GM12878 (cell line): ENCODE data around the gene CREB5. TPM values are rescaled to one million over a fixed set of nuclear protein-coding genes. Genes with fewer than 3 reads are reported as not detected.

Experiments
- ATAC-seq: fragments of 200-7000 bp; cut with Tn5 transposase; 3 replicates; pipeline ENCODE4 v1.9.1; 2020; ENCODE audit warnings: mild to moderate bottlenecking, moderate library complexity
- BruUV-seq: library from RNA; stranded (reverse); fragments of 400-500 nt; replicated peaks from 2 replicates; lab custom pipeline; 2021; lab: Mats Ljungman, UMichigan
- CTCF ChIA-PET: fragments of 300-600 bp; sonication (Branson Sonifier 250); formaldehyde crosslinking; extraction: SDS; loops from one replicate; lab custom pipeline; 2021; ENCODE audit warnings: inconsistent platforms; lab: Yijun Ruan, JAX
- POLR2A ChIA-PET: fragments of 350-600 bp; formaldehyde crosslinking; extraction: SDS; loops from one replicate; lab custom pipeline; 2021; ENCODE audit warnings: inconsistent platforms; lab: Charles Lee
- RAD21 ChIA-PET: fragments of 300-600 bp; sonication (Branson Sonifier 250); formaldehyde crosslinking; loops from one replicate; lab custom pipeline; 2023; ENCODE audit warnings: antibody characterized with exemption; ENCODE audit not compliant: unreplicated experiment; lab: Charles Lee
- SMC1A ChIA-PET: fragments of 300-600 bp; sonication (Branson Sonifier 250); formaldehyde crosslinking; loops from one replicate; lab custom pipeline; 2023; ENCODE audit not compliant: unreplicated experiment, uncharacterized antibody; lab: Charles Lee
- DNase-seq: peaks from one replicate; pipeline ENCODE4 v3.0.0-alpha.2; 2011; ENCODE audit warnings: low read depth, low spot score
- FAIRE-seq: peaks from 3 replicates; lab custom pipeline; 2011; peaks lifted over from hg19 to GRCh38; lab: Jason Lieb, UNC
- H2AFZ ChIP-seq: 2 replicates; pipeline ENCODE4 v1.6.0; 2011; ENCODE audit warnings: low read depth, low read length, control low read depth; ENCODE audit not compliant: control insufficient read depth
- H3K27ac ChIP-seq: 2 replicates; pipeline ENCODE4 v1.5.1; 2011; ENCODE audit warnings: control low read depth; ENCODE audit not compliant: control insufficient read depth, insufficient read depth
- H3K27me3 ChIP-seq, 2 experiments: replicated peaks in 1 of 2; 2 replicates each; pipeline versions ENCODE4 v1.6.0 to v1.6.1; 2011; ENCODE audit warnings: low read length in 1 of 2; ENCODE audit not compliant: control insufficient read depth in 2 of 2, insufficient read depth in 2 of 2
- H3K36me3 ChIP-seq, 2 experiments: 2 replicates each; pipeline ENCODE4 v1.5.1; 2011; ENCODE audit warnings: low read length in 1 of 2; ENCODE audit not compliant: control insufficient read depth in 2 of 2, insufficient read depth in 2 of 2
- H3K4me1 ChIP-seq: 2 replicates; pipeline ENCODE4 v1.6.1; 2011; ENCODE audit warnings: mild to moderate bottlenecking, low read length, moderate library complexity, mixed read lengths; ENCODE audit not compliant: control insufficient read depth, insufficient read depth
- H3K4me2 ChIP-seq: 2 replicates; pipeline ENCODE4 v1.6.0; 2011; ENCODE audit warnings: control low read depth; ENCODE audit not compliant: control insufficient read depth, insufficient read depth
- H3K4me3 ChIP-seq: fragments of 200-600 bp; sonication (generic); 2 replicates; pipeline ENCODE4 v1.5.1; 2016
- H3K79me2 ChIP-seq: 2 replicates; pipeline ENCODE4 v1.6.0; 2011; ENCODE audit warnings: low read length; ENCODE audit not compliant: control insufficient read depth, insufficient read depth
- H3K9ac ChIP-seq: 2 replicates; pipeline ENCODE4 v1.8.0; 2011; ENCODE audit warnings: low read length, control low read depth, mixed read lengths; ENCODE audit not compliant: control insufficient read depth, insufficient read depth
- H3K9me3 ChIP-seq: replicated peaks from 3 replicates; pipeline ENCODE4 v1.5.1; 2011; ENCODE audit warnings: mild to moderate bottlenecking, low read length; ENCODE audit not compliant: control insufficient read depth, insufficient read depth
- H4K20me1 ChIP-seq: 2 replicates; pipeline ENCODE4 v1.6.0; 2011; ENCODE audit not compliant: control insufficient read depth, insufficient read depth
- CBX3 ChIP-seq: fragments of 200-600 bp; sonication (generic); IDR thresholded peaks from 2 replicates; pipeline ENCODE4 v1.6.1; 2016; ENCODE audit warnings: low read depth, borderline replicate concordance
- CEBPB ChIP-seq, 2 experiments: fragments of 150-350 bp in 1 of 2; IDR thresholded peaks; 2 replicates each; pipeline ENCODE4 v1.6.1; 2012 to 2014; ENCODE audit warnings: low read depth in 2 of 2, low read length in 2 of 2, borderline replicate concordance in 1 of 2, inconsistent platforms in 1 of 2
- HCFC1 ChIP-seq: fragments of 150-350 bp; IDR thresholded peaks from 2 replicates; pipeline ENCODE4 v1.6.1; 2014; ENCODE audit warnings: low read length
- MLLT1 ChIP-seq: fragments of 450-650 bp; IDR thresholded peaks from 2 replicates; pipeline ENCODE4 v1.6.1; 2016; ENCODE audit warnings: mild to moderate bottlenecking
- POLR2A ChIP-seq: IDR thresholded peaks from 2 replicates; pipeline ENCODE4 v1.6.1; 2011; ENCODE audit warnings: low read depth, mild to moderate bottlenecking, low read length
- POLR2AphosphoS2 ChIP-seq: IDR thresholded peaks from 2 replicates; pipeline ENCODE4 v1.6.1; 2011; ENCODE audit warnings: low read depth, mild to moderate bottlenecking, low read length, improper control_type of control experiment, moderate library complexity
- SREBF1 ChIP-seq: IDR thresholded peaks from 2 replicates; pipeline ENCODE4 v1.6.1; 2012; ENCODE audit warnings: mild to moderate bottlenecking, low read length
- TAF1 ChIP-seq: IDR thresholded peaks from 2 replicates; pipeline ENCODE4 v1.6.1; 2011; ENCODE audit warnings: mild to moderate bottlenecking, low read depth, low read length, borderline replicate concordance
- TCF12 ChIP-seq: IDR thresholded peaks from 2 replicates; pipeline ENCODE4 v1.6.1; 2011; ENCODE audit warnings: low read depth, mild to moderate bottlenecking, low read length
- ZZZ3 ChIP-seq: IDR thresholded peaks from 2 replicates; pipeline ENCODE4 v1.6.1; 2011; ENCODE audit warnings: low read depth; ENCODE audit not compliant: control insufficient read depth, insufficient read length
- WGBS: methylation state at CpG from one replicate; pipeline ENCODE4 v1.1.6; 2016; ENCODE audit warnings: low lambda C conversion rate; ENCODE audit not compliant: insufficient replicate concordance, insufficient coverage; ENCODE audit errors: missing lambda C conversion rate; 5-methylcytosine and 5-hydroxymethylcytosine counted together
- in situ Hi-C: fragments of 300-500 bp; cut with MboI; formaldehyde crosslinking; loops from 9 replicates; pipeline ENCODE4 v1.14.3; 2018; ENCODE audit warnings: mixed read lengths
- intact Hi-C: fragments of 100-400 bp; cut with micrococcal nuclease; formaldehyde crosslinking; loops from one replicate; pipeline ENCODE4 v1.14.2; 2022; ENCODE audit not compliant: unreplicated experiment
- polyA plus RNA-seq, 11 experiments: library from polyadenylated mRNA; depleted of rRNA in 4 of 11; unstranded in 6 of 11; stranded (reverse) in 5 of 11; fragments of >200 nt; fragmentation: Nextera tagmentation in 4 of 11; fragmentation: Illumina TruSeq in 1 of 11; extraction: Ambion mirVana in 4 of 11; extraction: Trizol in 1 of 11; gene quantifications; 1 replicate in 1 of 11; 2 replicates in 10 of 11; pipeline versions ENCODE4 v1.2.1 to v1.2.3, GENCODE V29; 2011 to 2016; ENCODE audit warnings: inconsistent platforms in 2 of 11, missing spikeins in 2 of 11, low read depth in 1 of 11
- total RNA-seq, 4 experiments: library from RNA; depleted of rRNA in 3 of 4; stranded (reverse); fragments of >200 nt in 3 of 4; fragmentation: Illumina TruSeq in 1 of 4; extraction: Trizol in 1 of 4; gene quantifications; 2 replicates each; pipeline versions ENCODE4 v1.2.1 to v1.2.3, GENCODE V29; 2013 to 2021

Gene CREB5
- total and polyA plus RNA-seq, 10 of the 15 experiments (the other 5 are each of a cell fraction or from before 2014, with no cell fraction given), result 12.9 to 74.1 (median 53.0) TPM

GRCh38 chr7:28627896-28628295 lies 215.6 kb downstream of the CREB5 start:
- WGBS, result 50% methylated on average over 4 of the region's 4 CpGs
- Histone ChIP-seq H4K20me1 (no peaks in the 10 kb centered on the region), H3K9ac (no peak overlapping the region), H3K4me1 (0 out of 2 replicates have a peak, but pooled peaks cover 3% of the 10 kb centered on the region), H3K4me3 (no peak overlapping the region), H3K4me2 (no peak overlapping the region), H2AFZ (no peak overlapping the region), H3K79me2 (no peaks in the 10 kb centered on the region), H3K36me3 (peaks cover 0 to 4% of the 10 kb centered on the region in 2 experiments; a peak in 2 of 4 replicates), H3K27ac (no peak overlapping the region), H3K27me3 (no peaks in the 10 kb centered on the region), H3K9me3 (no peaks in the 10 kb centered on the region)
- in situ Hi-C loops, result loop anchor here (10.0 kb wide), 1 partner anchor 233 kb away; no protein-coding TSS in a partner anchor
- FAIRE-seq (no peak), ATAC-seq (no peak), DNase-seq (no peak)
- SMC1A ChIA-PET, result interaction anchor here (1.0 to 2.6 kb wide), 9 partner anchors 18 to 229 kb away, joined by 3 to 14 read pairs (median 3); partner anchors contain the start of gene CREB5
- TF ChIP-seq TAF1 (no peak), TCF12 (no peak), HCFC1 (no peak), SREBF1 (no peak), ZZZ3 (no peak), MLLT1 (no peak), POLR2A (no peak), POLR2AphosphoS2 (no peak), CBX3 (no peak), CEBPB (IDR thresholded peaks at IDR 0.05; ENCODE audit: borderline replicate concordance in 1 of 2, low read depth in 2 of 2, low read length in 2 of 2) (no peak)
- no TSS peak for BruUV-seq
- POLR2A ChIA-PET, result no interaction called here
- CTCF ChIA-PET, result interaction anchor here (0.7 to 2.7 kb wide), 9 partner anchors 18 to 267 kb away, joined by 3 to 20 read pairs (median 5); partner anchors contain the start of gene CREB5
- intact Hi-C loops, result loop anchor here (2.0 to 5.0 kb wide), 2 partner anchors 217 to 331 kb away; no protein-coding TSS in a partner anchor
- RAD21 ChIA-PET, result interaction anchor here (1.0 to 1.1 kb wide), 2 partner anchors 216 to 240 kb away, joined by 3 read pairs; partner anchors contain the start of gene CREB5
